Measurements from ENCODE around the gene EDNRA.

DNA sequence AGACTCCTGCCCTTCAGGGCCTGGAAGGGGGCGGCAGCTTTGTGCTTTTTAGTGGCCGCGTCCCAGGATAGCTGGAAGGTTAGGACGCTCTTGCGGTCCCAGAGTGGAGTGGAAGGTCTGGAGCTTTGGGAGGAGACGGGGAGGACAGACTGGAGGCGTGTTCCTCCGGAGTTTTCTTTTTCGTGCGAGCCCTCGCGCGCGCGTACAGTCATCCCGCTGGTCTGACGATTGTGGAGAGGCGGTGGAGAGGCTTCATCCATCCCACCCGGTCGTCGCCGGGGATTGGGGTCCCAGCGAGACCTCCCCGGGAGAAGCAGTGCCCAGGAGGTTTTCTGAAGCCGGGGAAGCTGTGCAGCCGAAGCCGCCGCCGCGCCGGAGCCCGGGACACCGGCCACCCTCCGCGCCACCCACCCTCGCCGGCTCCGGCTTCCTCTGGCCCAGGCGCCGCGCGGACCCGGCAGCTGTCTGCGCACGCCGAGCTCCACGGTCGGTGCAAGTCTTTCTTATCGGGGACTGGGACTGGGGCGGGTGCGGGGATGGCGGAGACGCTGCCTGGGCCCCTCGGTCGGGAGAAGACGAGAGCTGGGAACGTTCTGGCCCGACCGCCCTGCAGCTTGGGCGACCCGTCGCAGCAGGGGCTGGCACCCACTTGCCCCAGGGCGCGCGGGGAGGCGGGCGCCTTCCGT lies at the start of gene EDNRA:
- TF ChIP-seq, protein P1, sequence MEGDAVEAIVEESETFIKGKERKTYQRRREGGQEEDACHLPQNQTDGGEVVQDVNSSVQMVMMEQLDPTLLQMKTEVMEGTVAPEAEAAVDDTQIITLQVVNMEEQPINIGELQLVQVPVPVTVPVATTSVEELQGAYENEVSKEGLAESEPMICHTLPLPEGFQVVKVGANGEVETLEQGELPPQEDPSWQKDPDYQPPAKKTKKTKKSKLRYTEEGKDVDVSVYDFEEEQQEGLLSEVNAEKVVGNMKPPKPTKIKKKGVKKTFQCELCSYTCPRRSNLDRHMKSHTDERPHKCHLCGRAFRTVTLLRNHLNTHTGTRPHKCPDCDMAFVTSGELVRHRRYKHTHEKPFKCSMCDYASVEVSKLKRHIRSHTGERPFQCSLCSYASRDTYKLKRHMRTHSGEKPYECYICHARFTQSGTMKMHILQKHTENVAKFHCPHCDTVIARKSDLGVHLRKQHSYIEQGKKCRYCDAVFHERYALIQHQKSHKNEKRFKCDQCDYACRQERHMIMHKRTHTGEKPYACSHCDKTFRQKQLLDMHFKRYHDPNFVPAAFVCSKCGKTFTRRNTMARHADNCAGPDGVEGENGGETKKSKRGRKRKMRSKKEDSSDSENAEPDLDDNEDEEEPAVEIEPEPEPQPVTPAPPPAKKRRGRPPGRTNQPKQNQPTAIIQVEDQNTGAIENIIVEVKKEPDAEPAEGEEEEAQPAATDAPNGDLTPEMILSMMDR (conservative IDR thresholded peaks at IDR 0.05) = no peak
- no peak for TF ChIP-seq EZH2 (IDR thresholded peaks at IDR 0.05; ENCODE audit: low read depth)
